GM12873 (cell line): ENCODE measurements around the gene MCIDAS.

ENCODE experiments used
- TF ChIP-seq, protein P1 (sequence below): IDR thresholded peaks from 2 replicates; pipeline ENCODE4 v1.5.1; 2012; ENCODE audit warnings: low read depth, mild to moderate bottlenecking, moderate library complexity, low read length, control low read depth; ENCODE audit not compliant: insufficient read depth; ENCODE audit errors: missing control alignments

MCIDAS gene

GRCh38 chr5:55220433-55221185 is 6.5 kb downstream of the MCIDAS start:
- TF ChIP-seq, protein P1, sequence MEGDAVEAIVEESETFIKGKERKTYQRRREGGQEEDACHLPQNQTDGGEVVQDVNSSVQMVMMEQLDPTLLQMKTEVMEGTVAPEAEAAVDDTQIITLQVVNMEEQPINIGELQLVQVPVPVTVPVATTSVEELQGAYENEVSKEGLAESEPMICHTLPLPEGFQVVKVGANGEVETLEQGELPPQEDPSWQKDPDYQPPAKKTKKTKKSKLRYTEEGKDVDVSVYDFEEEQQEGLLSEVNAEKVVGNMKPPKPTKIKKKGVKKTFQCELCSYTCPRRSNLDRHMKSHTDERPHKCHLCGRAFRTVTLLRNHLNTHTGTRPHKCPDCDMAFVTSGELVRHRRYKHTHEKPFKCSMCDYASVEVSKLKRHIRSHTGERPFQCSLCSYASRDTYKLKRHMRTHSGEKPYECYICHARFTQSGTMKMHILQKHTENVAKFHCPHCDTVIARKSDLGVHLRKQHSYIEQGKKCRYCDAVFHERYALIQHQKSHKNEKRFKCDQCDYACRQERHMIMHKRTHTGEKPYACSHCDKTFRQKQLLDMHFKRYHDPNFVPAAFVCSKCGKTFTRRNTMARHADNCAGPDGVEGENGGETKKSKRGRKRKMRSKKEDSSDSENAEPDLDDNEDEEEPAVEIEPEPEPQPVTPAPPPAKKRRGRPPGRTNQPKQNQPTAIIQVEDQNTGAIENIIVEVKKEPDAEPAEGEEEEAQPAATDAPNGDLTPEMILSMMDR = no peak

- TF ChIP-seq, protein P1 = no peak
Observed at GRCh38 chr5:55219770-55220169, 7.3 kb downstream of the MCIDAS start.

GRCh38 chr5:55218967-55219366 is 8.1 kb downstream of the MCIDAS start:
- TF ChIP-seq, protein P1 = no peak

GRCh38 chr5:55211184-55211874 is 15.8 kb downstream of the MCIDAS start:
- TF ChIP-seq, protein P1 = no peak

- TF ChIP-seq, protein P1 = no peak
Observed at GRCh38 chr5:55205001-55205400, 22.1 kb downstream of the MCIDAS start.

DNA sequence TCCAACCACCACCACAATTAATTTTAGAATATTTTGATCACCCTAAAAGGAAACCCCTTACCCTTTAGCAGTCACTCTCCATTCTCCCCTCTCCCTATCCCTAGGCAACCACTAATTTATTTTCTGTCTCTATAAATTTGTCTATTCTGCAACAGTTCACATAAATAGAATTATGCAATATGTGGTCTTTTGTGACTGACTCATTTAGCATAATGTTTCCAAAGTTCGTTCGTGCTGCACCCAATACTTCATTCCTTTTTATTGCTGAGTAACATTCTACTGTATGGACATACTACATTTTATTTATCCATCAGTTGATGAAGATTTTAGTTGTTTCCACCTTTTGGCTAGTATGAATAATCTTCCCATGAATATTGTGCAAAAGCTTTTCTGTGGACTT is 36.0 kb downstream of the MCIDAS start:
- TF ChIP-seq, protein P1 = no peak

DNA sequence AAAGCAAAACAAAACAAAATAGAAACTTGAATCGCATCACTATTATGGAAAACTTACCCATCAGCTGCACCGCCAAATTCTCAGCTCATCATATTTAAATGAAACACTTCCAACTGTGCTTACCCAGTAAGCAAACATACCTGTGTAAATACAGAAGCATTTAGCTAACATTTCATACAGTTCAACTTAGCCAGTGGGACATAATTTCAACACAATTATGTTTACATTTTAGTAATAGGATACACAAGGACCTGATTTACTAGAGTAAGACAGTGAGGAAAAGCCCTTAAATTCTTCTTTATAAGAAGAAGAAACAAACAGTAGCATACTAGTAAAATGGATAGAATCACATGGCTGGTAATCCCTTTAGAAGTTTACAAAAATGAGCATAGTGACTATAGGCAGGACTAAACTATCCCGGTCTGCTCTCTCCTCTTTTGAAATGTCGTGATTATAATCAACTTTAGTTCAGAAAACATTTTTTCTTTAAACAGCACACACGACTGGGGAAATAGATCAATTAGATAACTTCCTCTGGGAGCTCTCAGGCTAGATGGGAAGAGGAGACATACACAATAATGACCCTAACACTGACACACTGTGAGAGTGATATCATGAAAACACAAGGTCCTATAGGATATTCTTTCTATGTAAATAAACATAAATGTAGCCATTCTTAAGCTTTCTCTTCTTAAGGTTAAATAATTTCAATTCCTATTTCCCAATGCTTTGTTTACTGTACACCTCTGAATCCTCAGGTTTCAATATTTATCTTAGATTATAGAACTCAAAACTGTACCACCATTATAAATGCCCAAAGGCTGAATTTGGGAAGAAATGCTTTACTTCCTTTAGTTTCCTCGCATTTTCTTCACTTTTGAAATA is 38.2 kb downstream of the MCIDAS start:
- TF ChIP-seq, protein P1 = no peak
